NCI-H2081 treated with DMSO at 0.1 percent for 48 hours (cell line): ENCODE results near the gene VPS13C.
"Not testable (repeated sequence)": the region's sequence is repeated elsewhere in the genome, so short reads cannot be mapped to it uniquely, and the experiment has no call there.

Source experiments
- DNase-seq: peaks from one replicate; lab custom pipeline; 2025; lab: John Stamatoyannopoulos, UW

Gene VPS13C

DNA sequence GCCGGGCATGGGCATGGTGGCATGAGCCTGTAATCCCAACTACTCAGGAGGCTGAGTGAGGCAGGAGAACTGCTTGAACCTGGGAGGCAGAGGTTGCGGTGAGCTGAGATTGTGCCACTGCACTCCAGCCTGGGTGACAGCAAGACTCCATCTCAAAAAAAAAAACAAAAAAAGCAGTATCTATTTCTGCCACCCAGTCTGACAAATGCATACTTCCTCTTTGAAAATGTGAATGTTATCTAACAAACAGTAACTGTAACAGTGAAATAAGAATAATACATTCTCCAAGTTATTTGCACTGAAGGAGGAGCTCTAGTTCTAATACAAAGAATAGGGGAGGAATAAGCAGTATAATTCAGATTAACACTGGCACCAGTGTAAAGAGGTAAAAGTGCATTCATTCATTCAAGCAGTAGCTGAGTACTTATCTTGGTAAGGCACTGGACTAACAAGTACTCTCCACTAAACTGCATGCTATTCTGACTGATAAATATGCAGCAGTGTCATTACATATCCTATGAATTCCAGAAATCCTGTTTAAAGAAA is 12.9 kb downstream of the VPS13C start:
- no peak for DNase-seq

DNA sequence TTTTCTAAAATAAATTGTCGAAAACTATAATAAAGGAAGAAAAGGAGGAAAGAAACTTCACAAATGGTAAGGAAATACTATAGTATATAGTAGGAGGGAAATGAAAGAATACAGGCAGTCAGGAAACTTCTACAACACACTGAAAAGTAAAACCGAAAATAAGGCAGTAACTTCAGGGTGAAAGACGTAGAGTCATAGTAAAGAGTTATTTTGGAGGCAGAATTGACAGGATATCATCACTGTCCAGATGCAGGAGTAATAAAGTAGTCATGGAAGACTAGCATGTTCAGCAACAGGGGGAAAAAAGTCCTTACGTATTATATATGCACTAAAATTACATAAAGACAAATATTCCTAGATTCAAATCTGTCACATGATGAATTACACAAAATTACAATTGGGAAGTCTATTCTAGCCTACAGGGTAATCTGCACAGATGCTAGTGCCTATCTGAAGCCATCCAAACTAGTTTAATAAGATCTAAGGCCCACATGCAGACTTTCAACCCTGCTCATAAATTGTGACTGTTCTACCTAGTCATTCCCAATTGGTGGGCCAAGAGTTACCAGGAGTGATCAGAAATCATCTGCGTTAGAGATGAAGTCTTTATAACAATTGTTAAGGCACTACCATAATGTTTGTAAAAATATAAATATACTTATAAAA is 14.0 kb downstream of the VPS13C start:
- DNase-seq = no peak

DNA sequence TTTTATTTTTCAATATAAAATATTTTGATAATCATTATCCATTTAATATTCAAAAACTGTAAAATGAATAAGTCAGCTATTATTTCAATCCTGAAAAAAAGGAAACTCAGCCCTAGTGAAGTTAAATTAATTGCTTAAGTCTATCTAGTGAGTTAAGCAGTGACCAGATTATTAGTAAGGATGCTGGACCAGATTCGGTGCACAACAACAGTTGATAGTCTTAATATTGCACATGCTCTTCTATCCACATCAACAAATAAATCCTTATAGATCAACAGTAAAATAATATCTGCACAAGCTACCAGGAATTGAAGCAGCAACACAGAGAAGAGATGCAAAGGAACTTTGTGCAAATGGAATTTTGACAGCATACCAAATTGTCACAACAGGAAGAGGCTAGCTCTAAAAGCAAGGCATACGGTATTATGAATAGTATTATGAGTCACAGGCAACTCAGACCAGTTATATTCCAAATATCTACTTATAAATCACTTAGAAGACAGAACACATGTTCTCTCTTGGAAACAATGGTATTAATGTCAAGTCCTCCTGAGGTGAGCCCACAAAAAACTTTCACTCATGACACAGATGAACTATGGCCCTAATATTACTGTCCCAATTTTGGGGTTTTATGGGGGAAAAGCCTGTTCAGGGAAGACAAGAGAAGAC is 24.9 kb downstream of the VPS13C start:
- no peak for DNase-seq

DNA sequence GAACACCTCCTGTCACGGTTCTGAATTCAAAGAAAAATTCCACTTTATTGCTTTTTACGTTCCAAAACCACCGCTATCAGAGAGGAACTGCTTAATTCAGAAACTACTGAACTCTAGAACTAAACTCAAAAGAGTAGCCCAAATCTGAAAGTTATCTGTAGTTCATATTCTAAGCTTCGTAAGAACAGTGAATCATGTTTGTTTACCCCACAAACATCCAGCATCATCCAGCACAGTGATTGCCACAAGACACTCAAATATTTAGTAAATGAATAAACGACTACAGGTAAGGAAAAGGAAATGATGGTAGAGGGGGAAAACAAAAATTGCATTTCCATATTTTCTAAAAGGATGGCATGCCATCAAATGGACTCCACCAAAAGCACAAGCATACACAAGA is 32.3 kb downstream of the VPS13C start:
- no peak for DNase-seq

DNA sequence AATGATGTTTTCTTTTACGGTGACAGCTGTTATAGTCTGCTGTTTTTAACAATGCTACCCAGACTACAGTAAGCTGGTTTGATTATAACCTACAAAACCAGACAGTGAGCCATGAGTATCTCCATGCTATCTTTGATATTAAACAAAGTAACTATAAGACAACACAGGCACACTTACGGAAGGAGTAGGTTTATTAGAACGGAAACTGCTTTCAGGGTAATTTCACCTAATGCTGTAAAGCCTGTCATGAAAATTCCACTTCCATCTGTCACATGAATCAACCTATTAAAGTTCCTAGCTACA is 33.0 kb downstream of the VPS13C start:
- DNase-seq = no peak

DNA sequence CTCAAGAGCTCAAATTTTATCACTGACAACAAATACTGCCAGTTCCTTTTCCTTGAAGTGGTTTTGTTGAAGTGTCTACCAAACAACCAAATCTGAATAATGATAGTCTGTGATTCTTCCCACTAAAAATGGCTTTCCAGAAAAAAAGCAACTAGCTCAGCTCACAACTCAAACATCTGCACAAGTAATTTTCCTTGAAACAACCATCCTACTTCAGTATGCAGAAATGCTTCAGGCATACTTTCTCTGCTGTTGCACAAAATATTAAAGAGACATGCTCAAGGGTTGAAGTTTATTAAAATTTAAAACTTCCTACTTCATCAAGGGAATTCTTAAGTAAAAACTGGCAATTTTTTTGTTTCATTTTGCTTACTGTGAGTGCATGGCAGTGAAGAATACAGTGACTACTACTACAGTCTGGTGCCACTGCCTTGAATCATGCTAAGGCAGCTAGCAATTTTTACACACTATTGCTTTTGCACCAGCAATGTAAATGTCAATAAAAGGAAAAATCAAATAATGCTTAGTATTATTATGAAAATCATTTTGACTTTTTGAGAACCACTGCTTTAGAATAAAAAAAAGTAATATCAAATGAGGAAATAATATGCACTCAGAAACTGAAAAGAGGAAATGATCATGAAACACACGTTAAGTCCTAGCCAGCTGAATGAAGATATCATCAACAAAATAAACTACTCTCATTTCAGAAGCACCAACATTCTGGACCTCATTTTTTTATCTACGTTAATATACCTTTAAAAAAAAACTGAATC is 33.6 kb downstream of the VPS13C start:
- DNase-seq = no peak

DNA sequence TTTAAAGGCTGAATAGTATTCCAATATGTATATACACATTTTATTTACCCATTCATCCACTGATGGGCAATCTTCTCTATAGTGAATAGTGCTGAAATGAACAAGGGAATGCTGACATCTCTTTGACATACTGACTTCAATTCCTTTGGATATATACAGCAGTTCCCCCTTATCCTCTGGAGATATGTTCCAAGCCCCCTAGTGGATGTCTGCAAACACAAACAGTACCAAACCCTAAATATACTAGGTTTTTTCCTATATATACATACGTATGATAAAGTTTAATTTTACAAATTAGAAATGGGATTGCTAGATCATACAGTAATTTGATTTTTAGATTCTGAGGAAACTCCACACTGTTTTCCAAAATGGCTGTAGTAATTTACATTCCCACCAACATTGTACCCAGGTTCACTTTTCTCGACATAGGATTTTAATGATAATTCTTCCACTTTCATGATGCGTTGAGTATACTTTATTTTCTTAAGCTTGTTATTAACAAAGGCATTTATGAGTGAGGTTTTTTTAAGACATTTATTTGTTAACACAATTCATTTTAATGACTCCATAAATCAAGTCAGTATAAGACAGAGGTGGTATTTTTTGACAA is 38.2 kb downstream of the VPS13C start:
- no peak for DNase-seq

DNA sequence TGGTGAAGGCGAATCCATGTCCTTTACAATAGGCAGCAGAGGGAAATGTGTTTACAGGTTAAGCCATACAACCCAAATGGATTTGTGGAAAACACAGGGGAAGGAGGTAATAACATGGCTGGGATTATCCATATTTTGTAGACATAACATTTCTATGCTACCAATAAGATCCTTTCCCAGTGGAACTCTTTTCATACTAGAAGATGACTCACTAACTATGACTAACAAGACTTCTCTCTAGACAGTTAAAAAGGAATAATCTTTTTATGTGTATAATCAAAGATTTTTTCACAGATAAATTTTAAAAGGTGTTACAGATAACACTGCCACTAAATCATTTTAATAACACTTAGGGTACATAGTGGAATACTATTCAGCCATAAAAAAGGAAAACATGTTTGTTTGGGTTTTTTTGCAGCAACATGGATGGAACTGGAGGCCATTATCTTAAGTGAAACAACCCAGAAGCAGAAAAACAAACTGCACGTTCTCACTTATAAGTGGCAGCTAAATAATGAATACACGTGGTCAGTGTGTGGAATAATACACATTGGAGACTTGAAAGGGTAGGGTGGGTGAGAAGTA is 39.6 kb downstream of the VPS13C start:
- no peak for DNase-seq

DNA sequence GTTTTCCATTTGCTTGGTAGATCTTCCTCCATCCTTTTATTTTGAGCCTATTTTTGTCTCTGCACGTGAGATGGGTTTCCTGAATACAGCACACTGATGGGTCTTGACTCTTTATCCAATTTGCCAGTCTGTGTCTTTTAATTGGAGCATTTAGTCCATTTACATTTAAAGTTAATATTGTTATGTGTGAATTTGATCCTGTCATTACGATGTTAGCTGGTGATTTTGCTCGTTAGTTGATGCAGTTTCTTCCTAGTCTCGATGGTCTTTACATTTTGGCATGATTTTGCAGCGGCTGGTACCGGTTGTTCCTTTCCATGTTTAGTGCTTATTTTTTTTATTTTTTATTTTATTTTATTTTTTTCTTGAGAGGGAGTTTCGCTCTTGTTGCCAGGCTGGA is 54.9 kb downstream of the VPS13C start:
- DNase-seq = not testable (repeated sequence)

DNA sequence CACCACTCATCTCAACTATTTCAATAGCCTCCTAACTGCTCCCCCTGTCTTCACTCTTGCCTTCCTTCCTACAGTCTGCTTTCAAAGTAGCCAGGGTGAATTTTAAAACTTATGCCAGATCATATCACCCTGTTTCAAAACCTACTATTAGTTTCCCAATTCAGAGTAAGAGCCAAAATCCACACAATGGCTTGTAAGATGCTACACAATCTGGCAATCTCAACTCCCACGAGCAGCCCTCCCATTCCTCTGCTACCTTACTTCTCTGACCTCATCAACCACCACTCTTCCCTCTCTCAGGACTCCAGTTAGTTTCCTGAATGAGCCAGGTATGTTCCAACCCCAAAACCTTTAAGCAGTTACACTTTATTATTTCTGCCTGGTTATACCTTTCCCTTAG is 62.5 kb downstream of the VPS13C start:
- DNase-seq = no peak

DNA sequence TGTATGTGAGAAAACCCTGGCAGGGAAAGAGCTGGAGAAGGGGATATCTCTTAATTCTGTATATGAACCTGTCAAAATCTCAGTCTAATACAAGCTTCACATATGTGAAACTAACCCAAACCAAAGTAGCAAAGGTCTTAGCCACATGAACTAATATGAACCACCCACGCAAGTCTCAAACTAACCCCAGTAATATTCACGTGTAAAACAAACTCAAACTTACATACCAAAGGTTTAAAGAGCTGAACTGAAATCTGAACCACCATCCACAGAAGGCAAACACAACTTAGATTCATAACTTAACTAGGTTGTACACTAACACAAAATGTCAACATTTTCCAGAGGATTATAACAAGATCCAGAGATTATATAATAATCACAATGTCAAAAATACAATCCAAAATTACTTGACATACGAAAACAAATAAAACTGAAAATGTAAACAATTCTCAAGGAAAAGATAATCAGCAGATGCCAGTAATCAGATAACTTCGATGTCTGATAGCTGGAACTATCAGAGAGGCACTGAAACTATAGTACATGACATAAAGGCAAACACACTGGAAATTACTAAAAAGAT is 64.1 kb downstream of the VPS13C start:
- DNase-seq = no peak

DNA sequence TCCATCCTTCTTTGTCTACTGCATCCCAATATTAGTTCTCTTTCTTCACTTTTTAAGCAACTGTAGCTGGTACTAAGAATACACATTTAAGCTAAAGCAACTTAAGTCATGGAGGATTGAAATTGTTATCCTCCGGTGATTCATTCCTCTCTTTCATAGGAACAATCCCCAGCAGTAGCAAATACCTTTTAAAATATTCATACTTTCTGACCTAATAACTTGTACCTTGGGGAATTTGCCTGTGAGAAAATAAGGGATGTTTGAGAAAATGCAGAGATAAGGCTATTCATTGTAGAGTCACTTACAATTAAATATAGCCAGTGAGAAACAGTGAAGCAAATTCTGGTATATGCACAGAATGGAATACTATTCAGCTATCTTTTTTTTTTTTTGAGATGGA is 66.0 kb downstream of the VPS13C start:
- DNase-seq = no peak

DNA sequence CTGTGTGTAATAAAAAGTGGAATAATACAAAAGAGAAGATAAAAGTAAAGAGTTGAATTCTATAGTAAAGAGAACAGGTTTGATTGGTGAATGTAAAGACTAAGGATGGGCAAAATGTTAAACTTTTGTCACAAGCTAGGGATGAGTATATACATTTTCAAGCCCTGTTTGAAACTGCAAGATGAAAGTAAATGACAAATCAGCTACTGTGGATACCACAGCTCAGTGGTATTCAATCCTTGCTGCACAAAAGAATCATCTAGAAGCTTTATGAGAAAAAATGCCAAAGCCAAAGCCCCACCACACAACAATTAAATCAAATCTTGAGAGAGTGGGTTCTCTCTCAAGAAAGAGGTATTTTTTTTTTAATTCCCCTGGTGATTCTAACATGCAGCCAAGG is 67.7 kb downstream of the VPS13C start:
- no peak for DNase-seq

DNA sequence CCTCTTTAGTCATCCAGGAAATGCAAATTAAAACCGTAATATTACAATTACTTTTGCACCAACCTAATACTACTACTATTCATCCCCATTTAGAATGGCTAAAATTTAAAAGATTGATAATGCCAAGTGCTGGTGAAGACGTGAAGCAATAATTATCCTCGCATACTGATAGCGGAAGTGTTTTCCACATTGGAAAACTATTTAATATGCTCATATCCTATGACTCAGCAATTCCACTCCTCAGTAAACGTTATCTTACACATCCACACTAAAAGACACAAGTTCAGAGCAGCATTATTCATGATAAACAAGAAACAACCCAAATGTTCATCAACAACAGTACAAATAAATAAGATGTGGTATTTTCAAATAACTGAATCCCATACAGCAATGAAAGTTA is 70.6 kb downstream of the VPS13C start:
- no peak for DNase-seq

DNA sequence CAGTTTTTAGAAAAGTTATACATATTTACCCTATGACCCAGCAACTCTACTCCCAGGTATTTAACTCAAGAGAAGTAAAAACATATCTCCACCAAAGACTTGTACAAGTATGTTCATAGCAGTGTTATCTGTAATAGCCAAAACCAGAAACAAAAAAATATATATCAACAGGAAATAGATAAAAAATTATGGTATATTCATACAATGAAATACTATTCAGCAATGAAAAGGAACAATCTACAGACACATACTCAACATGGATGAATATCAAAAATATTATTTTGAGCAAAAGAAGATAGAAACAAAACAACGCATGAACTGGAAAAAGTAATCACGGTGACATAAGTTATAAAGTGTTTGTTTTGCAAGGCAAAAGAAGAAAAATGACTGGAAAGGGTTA is 72.4 kb downstream of the VPS13C start:
- no peak for DNase-seq

DNA sequence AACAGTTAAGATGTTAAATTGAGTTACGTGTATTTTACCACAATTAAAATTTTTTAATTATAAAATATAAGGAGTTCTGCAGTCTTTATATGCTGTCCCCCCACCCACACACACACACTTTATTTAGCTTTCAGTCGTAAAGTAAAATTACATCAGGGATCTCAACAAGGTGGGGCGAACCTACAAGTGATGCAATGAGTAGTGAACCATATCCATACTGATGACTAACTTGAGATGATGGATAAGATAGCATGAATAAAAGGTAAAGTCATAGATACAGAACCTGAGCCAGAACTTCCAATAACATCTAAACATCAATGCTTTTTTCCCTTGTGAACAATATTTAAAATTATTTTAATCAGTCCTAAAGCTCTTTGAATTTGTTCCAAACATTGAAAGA is 77.2 kb downstream of the VPS13C start:
- DNase-seq = no peak

DNA sequence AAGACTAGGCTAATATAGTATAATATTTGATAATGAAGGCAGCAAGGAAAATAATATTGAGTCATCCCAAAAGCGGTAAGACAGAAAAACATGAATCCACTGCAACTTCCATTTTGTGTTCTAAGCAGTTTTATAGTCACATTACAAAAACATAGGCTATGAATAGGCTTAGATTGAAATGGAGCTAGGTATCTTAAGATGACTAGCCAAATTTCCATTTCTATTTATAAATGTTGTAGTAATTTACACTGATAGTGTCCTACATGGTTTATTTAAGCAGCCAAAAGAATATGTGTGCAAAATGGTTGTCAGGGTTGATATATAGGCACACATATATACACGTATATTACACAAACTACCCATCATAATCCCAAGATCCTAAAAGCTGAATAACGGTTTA is 82.0 kb downstream of the VPS13C start:
- no peak for DNase-seq

DNA sequence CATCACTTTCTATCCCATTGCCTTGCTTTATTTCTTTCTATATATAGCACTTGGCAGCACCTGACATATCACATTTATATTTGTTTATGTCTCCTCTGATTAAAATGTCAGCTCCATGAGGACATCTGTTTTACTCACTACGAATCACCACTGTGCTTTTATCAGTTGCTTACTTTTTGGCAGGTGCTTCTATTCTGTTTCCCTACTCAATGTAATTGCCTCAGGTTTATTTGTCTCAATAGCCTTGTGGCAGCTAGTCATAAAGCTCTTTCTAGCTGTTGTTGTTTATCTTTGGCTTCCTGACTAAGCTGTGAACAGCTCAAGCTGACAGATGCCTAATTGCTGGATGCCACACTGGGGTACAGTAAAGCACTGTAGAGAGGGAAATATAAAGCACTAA is 85.5 kb downstream of the VPS13C start:
- peak; percentile 86 for DNase-seq

DNA sequence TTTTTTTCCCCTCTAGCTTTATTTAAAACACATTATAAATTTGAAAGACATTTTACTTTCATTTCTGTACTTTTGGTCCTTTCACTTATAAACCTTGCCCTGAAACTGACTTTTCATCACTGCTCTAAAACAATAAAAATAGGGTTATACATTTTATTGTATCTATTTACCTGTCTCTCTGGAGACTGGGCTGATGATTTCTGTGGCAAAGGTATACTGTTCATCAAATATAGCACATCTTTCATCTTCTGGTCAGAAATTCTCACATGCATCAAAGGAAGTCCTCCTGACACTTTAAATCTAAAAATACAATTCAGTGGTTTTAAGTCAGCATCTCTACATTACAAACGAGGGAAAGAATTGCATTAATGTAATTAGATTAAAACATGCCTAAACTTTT is 86.1 kb downstream of the VPS13C start:
- DNase-seq = no peak

DNA sequence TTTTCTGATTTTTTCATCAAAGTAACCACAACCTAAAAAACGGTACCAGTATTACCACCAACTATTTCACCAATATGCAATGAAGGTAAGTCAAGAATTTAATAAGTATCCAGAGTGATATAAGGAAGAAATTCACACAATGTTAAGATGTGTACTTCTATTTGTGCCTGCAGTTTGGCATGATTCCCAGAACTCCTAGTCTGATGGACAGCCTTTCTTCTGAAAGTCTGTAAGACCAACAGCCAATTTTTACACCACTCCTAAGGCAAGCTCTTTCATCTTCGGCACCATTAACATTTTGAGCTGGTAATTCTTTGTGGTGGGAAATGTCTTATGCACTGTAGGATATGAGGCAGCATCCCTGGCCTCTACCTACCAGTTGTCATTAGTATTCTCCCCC is 108.3 kb downstream of the VPS13C start:
- DNase-seq = no peak

DNA sequence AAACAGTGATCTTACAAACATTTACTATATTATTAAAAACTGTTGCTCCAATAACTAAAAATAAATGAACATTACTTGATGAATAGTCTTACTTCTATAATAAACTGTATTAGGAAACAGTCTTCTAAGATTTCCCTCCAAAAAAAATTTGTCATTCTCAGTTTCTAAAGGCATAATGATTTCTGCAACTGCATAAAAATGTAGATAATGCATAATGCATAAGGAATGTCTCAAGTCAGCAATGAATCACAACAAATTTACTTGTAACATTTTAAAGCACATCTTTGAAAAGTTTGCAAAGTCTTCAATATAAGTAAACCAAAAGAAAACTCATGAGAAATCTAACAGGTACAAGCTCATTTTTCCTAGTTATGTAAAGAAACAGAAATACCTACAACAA is 113.5 kb downstream of the VPS13C start:
- DNase-seq = no peak

DNA sequence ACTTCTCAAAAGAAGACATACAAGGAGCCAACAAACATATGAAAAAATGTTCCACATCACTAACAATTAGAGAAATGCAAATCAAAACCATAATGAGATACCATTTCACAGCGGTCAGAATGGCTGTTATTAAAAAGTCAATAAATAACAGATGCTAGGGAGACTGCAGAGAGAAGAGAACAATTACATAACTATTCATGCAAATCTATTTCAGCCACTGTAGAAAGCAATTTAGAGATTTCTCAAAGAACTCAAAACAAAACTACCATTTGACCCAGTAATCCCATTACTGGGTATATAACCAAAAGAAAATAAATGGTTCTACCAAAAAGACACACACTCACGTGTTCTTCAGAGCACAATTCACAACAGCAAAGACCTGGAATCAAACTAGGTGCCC is 116.3 kb downstream of the VPS13C start:
- no peak for DNase-seq
